Germinal center (tissue), 1 donor: Measurements from ENCODE around the gene TMPRSS3.

Source experiments
- DNase-seq: peaks from one replicate; pipeline ENCODE4 v3.0.0; 2012; ENCODE audit warnings: mixed read lengths, low spot score

The TMPRSS3 gene

GRCh38 chr21:42395905-42396651 lies at the start of gene TMPRSS3:
Gene TMPRSS3, minus strand, starts transcription at chr21:42396052. Its CDS starts 635 bp downstream, at chr21:42395417.
- no peak for DNase-seq

DNA sequence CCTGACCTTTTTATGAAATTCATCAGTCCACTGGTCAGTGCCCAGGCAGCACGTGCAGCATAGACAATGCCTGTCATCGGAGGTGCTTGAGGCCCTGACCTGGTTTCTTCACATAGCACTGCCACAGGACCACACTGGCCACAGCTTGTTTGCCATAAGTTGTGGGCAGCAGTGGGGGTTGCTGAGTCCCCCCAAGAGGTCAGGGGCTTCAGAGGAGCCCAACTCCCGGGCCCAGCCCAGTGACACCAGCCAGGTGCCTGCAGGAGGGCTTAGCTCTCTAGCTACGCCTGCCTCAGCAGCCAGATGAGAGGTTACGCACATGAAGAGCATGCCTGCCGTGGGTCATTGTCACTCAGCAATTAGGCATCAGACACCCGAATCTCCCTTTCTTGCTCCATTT lies 49.5 kb upstream of the TMPRSS3 start:
- no peak for DNase-seq

- DNase-seq: no peak
Measured at GRCh38 chr21:42444745-42445059, 48.9 kb upstream of the TMPRSS3 start.

- no peak for DNase-seq
Measured at GRCh38 chr21:42443876-42444744, 48.3 kb upstream of the TMPRSS3 start.

DNA sequence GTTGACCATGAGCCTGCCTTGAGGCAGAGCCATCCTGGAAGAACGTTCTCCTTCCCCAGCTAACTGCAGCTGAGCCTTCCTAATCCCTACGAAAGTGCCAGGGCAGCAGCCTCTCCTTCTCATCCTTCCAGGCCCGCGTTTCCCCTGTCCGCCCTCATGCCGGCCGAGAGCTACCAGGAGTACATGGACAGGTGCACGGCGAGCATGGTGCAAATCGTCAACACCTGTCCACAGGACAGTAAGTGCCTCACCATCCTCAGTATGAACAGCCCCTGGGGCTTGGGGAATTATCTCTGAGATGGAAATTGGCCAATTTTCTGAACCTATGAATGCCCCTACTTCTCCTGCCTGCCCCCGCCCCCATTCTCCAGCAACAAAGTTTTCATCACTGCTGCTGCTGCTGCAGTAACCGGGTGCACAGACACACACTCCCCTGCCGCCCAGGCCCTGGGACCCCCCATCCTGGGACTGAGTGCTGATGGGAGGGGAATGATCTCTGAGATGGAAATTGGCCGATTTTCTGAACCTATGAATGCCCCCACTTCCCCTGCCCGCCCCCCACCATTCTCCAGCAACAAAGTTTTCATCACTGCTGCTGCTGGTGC lies 47.4 kb upstream of the TMPRSS3 start:
- DNase-seq: no peak

GRCh38 chr21:42441963-42442362 lies 46.1 kb upstream of the TMPRSS3 start:
- no peak for DNase-seq

GRCh38 chr21:42440187-42440792 lies 44.4 kb upstream of the TMPRSS3 start:
- DNase-seq: no peak

- no peak for DNase-seq
Measured at GRCh38 chr21:42439284-42440186, 43.7 kb upstream of the TMPRSS3 start.

GRCh38 chr21:42438316-42439205 lies 42.7 kb upstream of the TMPRSS3 start:
- no peak for DNase-seq

- no peak for DNase-seq
Measured at GRCh38 chr21:42437786-42438185, 41.9 kb upstream of the TMPRSS3 start.

- DNase-seq: no peak
Measured at GRCh38 chr21:42436914-42437313, 41.1 kb upstream of the TMPRSS3 start.

- DNase-seq: no peak
Measured at GRCh38 chr21:42435833-42436232, 40.0 kb upstream of the TMPRSS3 start.

- no peak for DNase-seq
Measured at GRCh38 chr21:42435401-42435800, 39.5 kb upstream of the TMPRSS3 start.

DNA sequence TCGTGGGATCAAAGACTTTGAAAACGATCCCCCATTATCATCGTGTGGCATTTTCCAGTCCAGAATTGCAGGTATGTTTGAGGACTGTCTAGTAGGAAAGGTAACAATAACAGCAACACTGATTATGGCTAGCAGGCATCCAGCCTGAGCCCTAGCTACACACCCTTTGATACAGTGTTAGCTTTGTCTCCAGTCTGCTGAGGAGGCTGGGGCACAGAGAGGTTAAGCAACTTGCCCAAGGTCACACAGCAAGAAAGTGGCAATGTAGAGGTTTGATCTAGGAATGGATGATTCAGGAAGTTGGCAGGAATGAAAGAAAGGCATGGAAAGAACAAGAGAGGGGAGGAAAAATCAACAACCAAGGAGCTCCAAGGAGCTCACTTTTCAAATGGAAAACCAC lies 39.0 kb upstream of the TMPRSS3 start:
- no peak for DNase-seq

DNA sequence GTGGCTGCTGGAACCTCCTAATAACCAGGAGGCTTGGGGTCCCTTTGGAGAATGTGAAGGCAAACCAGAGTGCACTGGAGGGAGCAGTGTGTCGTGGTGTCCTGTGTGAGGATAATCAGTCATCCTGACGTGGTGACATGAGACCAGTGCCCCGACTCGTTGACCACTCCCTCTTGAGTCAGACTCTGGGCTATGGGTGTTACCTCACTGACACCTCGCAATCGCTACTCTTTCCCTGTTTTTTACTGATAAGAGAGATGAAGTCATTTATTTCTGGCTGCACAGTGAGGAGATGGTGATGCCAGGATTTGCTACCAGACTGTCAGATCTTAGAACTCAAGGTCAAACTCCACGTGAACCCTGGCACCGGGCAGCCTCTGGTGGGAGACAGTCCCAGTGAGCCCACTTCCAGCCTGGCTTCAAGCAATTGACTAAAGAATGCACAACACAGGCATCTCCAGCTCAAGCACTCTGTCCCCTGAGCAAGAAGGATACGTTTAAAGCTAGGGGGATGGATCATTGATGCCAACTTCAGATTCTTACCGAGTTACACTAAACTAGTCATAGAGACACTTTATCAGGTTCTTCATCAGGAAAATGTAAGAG lies 38.2 kb upstream of the TMPRSS3 start:
- DNase-seq: no peak

DNA sequence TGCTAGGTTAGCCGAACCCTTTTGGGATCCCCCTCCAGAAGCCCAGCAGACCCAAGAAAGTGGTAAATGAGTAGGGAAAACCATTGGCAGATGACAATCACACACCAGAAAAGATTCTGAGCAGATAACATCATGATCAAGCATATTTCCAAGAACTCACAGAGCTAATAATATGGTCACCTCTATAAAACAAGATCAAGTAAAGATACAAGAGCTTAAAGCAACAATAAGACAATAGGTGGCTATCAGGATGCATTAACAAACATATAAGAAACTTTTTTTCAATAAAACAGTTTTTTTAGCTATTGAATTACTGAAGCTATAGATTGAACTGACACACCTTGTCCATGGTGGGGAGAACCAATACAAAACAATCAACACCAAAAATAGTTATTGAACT lies 36.8 kb upstream of the TMPRSS3 start:
- DNase-seq: no peak

- DNase-seq: no peak
Measured at GRCh38 chr21:42431196-42431595, 35.3 kb upstream of the TMPRSS3 start.

GRCh38 chr21:42430521-42430920 lies 34.7 kb upstream of the TMPRSS3 start:
- no peak for DNase-seq

- no peak for DNase-seq
Measured at GRCh38 chr21:42429856-42430255, 34.0 kb upstream of the TMPRSS3 start.

- DNase-seq: no peak
Measured at GRCh38 chr21:42429021-42429420, 33.2 kb upstream of the TMPRSS3 start.
